H1 (cell line): ENCODE data around the gene LHPP. TPM values are rescaled to one million over a fixed set of nuclear protein-coding genes. Genes with fewer than 3 reads are reported as not detected.

Experiments used
- CBX8 ChIP-seq: fragments of 300-800, 300-1000 bp; sonication (generic); IDR thresholded peaks from 2 replicates; pipeline ENCODE4 v1.7.1; 2016; ENCODE audit warnings: low read depth, low read length, borderline replicate concordance
- KDM5A ChIP-seq: fragments of 200-600 bp; IDR thresholded peaks from 2 replicates; pipeline ENCODE4 v1.7.1; 2012; ENCODE audit warnings: mild to moderate bottlenecking, low read length, inconsistent platforms, mixed read lengths
- PHF8 ChIP-seq: fragments of 200-600 bp; sonication (generic); conservative IDR thresholded peaks from 2 replicates; pipeline ENCODE4 v1.7.1; 2012; ENCODE audit warnings: low read depth, mild to moderate bottlenecking, inconsistent platforms, low read length, moderate library complexity
- SIX5 ChIP-seq: IDR thresholded peaks from 2 replicates; pipeline ENCODE4 v1.6.1; 2011; ENCODE audit warnings: mild to moderate bottlenecking, low read depth, low read length
- SP1 ChIP-seq: IDR thresholded peaks from 2 replicates; pipeline ENCODE4 v1.6.1; 2011; ENCODE audit warnings: low read depth, low read length
- polyA plus RNA-seq, 7 experiments: library from polyadenylated mRNA; depleted of rRNA in 3 of 7; stranded (reverse) in 5 of 7; unstranded in 2 of 7; fragments of >200 nt in 5 of 7; fragments of 200-250 nt in 2 of 7; gene quantifications; 1 replicate in 5 of 7; 2 replicates in 1 of 7; 4 replicates in 1 of 7; pipeline versions ENCODE4 v1.2.1 to v1.2.3, GENCODE V29; 2011 to 2013; ENCODE audit warnings: missing spikeins in 2 of 7, mixed read lengths in 2 of 7
- total RNA-seq: library from RNA; stranded (reverse); fragmentation: NEBNext Ultra II Directional; extraction: Animal tissue kit (Norgen Biotek cat#: 25700); gene quantifications from 2 replicates; pipeline ENCODE4 v1.2.1, GENCODE V29; 2021

LHPP gene
- total and polyA plus RNA-seq, 2 of the 8 experiments (the other 6 are each of a cell fraction or from before 2014, with no cell fraction given) = 26.0 to 45.0 TPM

DNA sequence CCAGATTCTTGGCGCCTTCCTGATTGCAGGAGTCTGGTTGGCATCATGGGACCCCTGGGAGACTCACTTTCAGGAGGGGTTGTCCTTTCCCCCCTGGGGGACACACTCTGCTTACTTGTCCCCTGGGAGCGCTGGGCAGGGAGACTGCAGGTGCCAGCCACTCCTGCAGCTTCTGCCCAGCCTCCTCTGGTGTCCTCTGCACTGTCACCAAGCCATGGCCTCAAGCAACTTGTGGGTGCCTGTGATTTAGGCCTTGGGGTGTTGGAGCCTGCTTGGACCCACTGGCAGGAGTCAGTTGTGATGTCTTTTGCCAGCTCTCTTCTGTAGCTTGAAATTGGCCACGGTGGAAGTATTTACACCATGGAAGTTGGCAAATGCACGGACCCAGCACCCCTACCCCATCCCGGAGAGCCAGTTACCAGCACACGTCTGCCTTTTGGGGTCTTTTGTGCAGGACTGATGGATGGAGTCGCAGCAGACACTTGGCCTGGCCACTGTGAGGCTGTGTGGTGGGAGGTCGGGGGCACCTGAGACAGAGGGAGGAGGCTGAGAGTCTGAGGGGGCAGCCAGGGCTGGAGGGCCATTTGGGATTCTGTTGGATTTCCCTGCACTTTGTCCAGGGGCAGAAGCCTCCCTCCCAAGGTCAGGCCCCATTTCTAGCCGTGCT, 104.7 kb downstream of the LHPP start (continued):
- TF ChIP-seq CBX8 (no peak), KDM5A (no peak), SIX5 (no peak), PHF8 (no peak), SP1 (no peak)
